BJ (cell line): Measurements from ENCODE around the gene HSDL2. TPM values are rescaled to one million over a fixed set of nuclear protein-coding genes. Genes with fewer than 3 reads are reported as not detected.
A peak's percentile ranks its signal among the peaks of the same experiment; 100 is the strongest.

Source experiments
- CTCF ChIA-PET: fragments of 350-600 bp; formaldehyde crosslinking; extraction: SDS; loops from one replicate; lab custom pipeline; 2021; ENCODE audit warnings: antibody characterized with exemption, inconsistent platforms; lab: Yijun Ruan, JAX
- POLR2A ChIA-PET: fragments of 300-600 bp; sonication (Branson Sonifier 250); formaldehyde crosslinking; extraction: SDS; loops from one replicate; lab custom pipeline; 2021; ENCODE audit warnings: antibody characterized with exemption; lab: Charles Lee
- DNase-seq: peaks from one replicate; pipeline ENCODE4 v3.0.0-alpha.2; 2011; ENCODE audit warnings: low read depth
- H3K27me3 ChIP-seq: 2 replicates; pipeline ENCODE4 v1.6.0; 2011; ENCODE audit warnings: low read length; ENCODE audit not compliant: control insufficient read depth, insufficient read depth
- H3K36me3 ChIP-seq: 2 replicates; pipeline ENCODE4 v1.5.1; 2011; ENCODE audit warnings: low read length; ENCODE audit not compliant: control insufficient read depth, insufficient read depth
- H3K4me3 ChIP-seq: 2 replicates; pipeline ENCODE4 v1.5.1; 2011; ENCODE audit warnings: low read depth, mild to moderate bottlenecking, control low read depth, low read length
- polyA plus RNA-seq: library from polyadenylated mRNA; depleted of rRNA; stranded (reverse); fragments of >200 nt; gene quantifications from 2 replicates; pipeline ENCODE4 v1.2.3, GENCODE V29; 2011
- TF ChIP-seq, protein P1 (sequence below): IDR thresholded peaks from 2 replicates; pipeline ENCODE4 v1.5.1; 2011; ENCODE audit warnings: low read depth, mild to moderate bottlenecking, control low read depth, inconsistent platforms, low read length, moderate library complexity; ENCODE audit not compliant: insufficient read depth

Gene HSDL2
- polyA plus RNA-seq, 1 experiment = 15.2 TPM

DNA sequence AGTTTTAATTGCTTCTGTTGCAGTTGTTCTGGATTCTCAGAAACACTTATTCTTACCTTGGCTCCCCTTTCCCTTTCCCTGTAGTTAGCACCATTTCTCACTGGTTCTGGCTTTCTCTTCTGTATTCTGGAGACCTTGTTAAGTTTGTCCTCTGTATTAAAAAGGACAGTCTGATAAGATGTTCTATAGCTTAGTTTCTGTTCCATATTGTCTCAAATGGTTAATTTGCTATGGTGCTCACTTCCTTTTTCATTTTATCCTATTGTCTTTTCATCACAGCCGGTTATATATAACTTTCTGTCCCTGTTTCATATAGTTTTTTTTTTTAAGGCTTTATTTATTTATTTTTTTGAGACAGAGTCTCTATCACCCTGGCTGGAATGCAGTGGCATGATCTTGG is 65.3 kb downstream of the HSDL2 start:
- TF ChIP-seq, protein P1, sequence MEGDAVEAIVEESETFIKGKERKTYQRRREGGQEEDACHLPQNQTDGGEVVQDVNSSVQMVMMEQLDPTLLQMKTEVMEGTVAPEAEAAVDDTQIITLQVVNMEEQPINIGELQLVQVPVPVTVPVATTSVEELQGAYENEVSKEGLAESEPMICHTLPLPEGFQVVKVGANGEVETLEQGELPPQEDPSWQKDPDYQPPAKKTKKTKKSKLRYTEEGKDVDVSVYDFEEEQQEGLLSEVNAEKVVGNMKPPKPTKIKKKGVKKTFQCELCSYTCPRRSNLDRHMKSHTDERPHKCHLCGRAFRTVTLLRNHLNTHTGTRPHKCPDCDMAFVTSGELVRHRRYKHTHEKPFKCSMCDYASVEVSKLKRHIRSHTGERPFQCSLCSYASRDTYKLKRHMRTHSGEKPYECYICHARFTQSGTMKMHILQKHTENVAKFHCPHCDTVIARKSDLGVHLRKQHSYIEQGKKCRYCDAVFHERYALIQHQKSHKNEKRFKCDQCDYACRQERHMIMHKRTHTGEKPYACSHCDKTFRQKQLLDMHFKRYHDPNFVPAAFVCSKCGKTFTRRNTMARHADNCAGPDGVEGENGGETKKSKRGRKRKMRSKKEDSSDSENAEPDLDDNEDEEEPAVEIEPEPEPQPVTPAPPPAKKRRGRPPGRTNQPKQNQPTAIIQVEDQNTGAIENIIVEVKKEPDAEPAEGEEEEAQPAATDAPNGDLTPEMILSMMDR = no peak
- Histone ChIP-seq H3K27me3 (no peaks in the 10 kb centered on the region), H3K36me3 (no peaks in the 10 kb centered on the region), H3K4me3 (no peak overlapping the region)
- POLR2A ChIA-PET = interaction anchor here (0.5 kb wide), 1 partner anchor 12 kb away, joined by 3 read pairs; no protein-coding TSS in a partner anchor
- CTCF ChIA-PET = interaction anchor here (0.6 to 2.9 kb wide), 5 partner anchors 109 to 1557 kb away, joined by 3 to 21 read pairs (median 5); no protein-coding TSS in a partner anchor
- DNase-seq = no peak

- TF ChIP-seq, protein P1 = no peak
- H3K4me3 ChIP-seq = no peak overlapping the region
- no peaks in the 10 kb centered on the region for H3K27me3 ChIP-seq
- no peak for DNase-seq
- H3K36me3 ChIP-seq = no peaks in the 10 kb centered on the region
- CTCF ChIA-PET = interaction anchor here (0.9 to 1.5 kb wide), 3 partner anchors 12 to 348 kb away, joined by 3 read pairs; no protein-coding TSS in a partner anchor
- POLR2A ChIA-PET = no interaction called here
Measured at GRCh38 chr9:112446080-112446479, 66.2 kb downstream of the HSDL2 start.

GRCh38 chr9:112446526-112446925 is 66.6 kb downstream of the HSDL2 start:
- ChIA-PET CTCF (interaction anchor here (0.9 to 1.5 kb wide), 3 partner anchors 12 to 349 kb away, joined by 3 read pairs; no protein-coding TSS in a partner anchor), POLR2A (interaction anchor here (0.6 kb wide), 1 partner anchor 30 kb away, joined by 3 read pairs; no protein-coding TSS in a partner anchor)
- no peaks in the 10 kb centered on the region for H3K36me3 ChIP-seq
- no peak overlapping the region for H3K4me3 ChIP-seq
- TF ChIP-seq, protein P1 = no peak
- no peaks in the 10 kb centered on the region for H3K27me3 ChIP-seq
- DNase-seq = no peak

GRCh38 chr9:112447283-112447761 is 67.4 kb downstream of the HSDL2 start:
- Histone ChIP-seq H3K27me3 (no peaks in the 10 kb centered on the region), H3K4me3 (no peak overlapping the region), H3K36me3 (no peaks in the 10 kb centered on the region)
- DNase-seq = peak; percentile 67
- TF ChIP-seq, protein P1 = no peak
- ChIA-PET CTCF (interaction anchor here (0.8 to 1.5 kb wide), 2 partner anchors 13 to 305 kb away, joined by 3 read pairs; no protein-coding TSS in a partner anchor), POLR2A (no interaction called here)

GRCh38 chr9:112462855-112463254 is 82.9 kb downstream of the HSDL2 start:
- TF ChIP-seq, protein P1 = no peak
- ChIA-PET POLR2A (no interaction called here), CTCF (no interaction called here)
- Histone ChIP-seq H3K4me3 (no peak overlapping the region), H3K36me3 (peaks cover 2% of the 10 kb centered on the region; the same call in 1 of the 2 replicates), H3K27me3 (no peaks in the 10 kb centered on the region)
- DNase-seq = no peak
